Measurements from ENCODE around the gene KRT10.

GRCh38 chr17:40810494-40810893 is 11.9 kb downstream of the KRT10 start:
- TF ChIP-seq POLR2A (IDR thresholded peaks at IDR 0.05) (no peak), CTCF (IDR thresholded peaks at IDR 0.05) (no peak), POLR2AphosphoS5 (IDR thresholded peaks at IDR 0.05; ENCODE audit: insufficient read depth in 1 of 2, low read depth in 1 of 2) (no peak)
